ENCODE measurements around the gene WDR26.

- TF ChIP-seq ARNT (IDR thresholded peaks at IDR 0.05) (no peak), HDGF (IDR thresholded peaks at IDR 0.05; ENCODE audit: borderline replicate concordance) (no peak), SUZ12 (IDR thresholded peaks at IDR 0.05) (no peak), SP1 (IDR thresholded peaks at IDR 0.05) (no peak), LEF1 (IDR thresholded peaks at IDR 0.05; ENCODE audit: borderline replicate concordance) (no peak), FOXK2 (IDR thresholded peaks at IDR 0.05) (no peak), FOXM1 (IDR thresholded peaks at IDR 0.05; ENCODE audit: borderline replicate concordance) (no peak), ELF4 (IDR thresholded peaks at IDR 0.05) (no peak)
Observed at GRCh38 chr1:224456637-224456953, 22.0 kb upstream of the WDR26 start.

Measured in HEK293T (cell line).